Activated gamma-delta T cell treated with Interleukin-2 at 50 U/mL for 16 hours (primary cell): ENCODE data around the gene TNIP1.

Experiments
- DNase-seq: peaks from one replicate; pipeline ENCODE4 v3.0.0-alpha.2; 2020

Gene TNIP1

GRCh38 chr5:151038412-151038745 is 42.5 kb downstream of the TNIP1 start:
- no peak for DNase-seq

- no peak for DNase-seq
Measured at GRCh38 chr5:151037561-151038411, 43.0 kb downstream of the TNIP1 start.

DNA sequence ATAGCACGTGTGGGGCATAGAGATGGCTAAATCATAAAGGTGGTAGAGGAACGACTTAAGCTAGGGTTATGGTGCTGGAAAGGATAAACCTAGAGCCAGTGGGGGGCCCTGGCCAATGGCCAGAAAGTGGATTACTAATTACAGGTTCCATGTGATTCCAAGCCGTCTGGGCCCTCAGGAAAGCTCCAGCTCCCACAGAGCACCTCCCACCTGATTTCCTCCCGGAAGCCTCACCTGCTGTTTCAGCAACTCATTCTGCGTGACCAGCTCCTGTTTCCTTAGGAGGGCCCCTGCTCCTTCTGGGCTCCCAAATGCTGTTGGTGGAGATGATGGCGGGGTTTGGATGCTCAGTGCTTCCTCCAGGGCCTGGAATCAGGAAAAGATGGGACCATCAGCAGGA is 44.3 kb downstream of the TNIP1 start:
- DNase-seq: no peak

- DNase-seq: no peak
Measured at GRCh38 chr5:151034422-151035379, 46.1 kb downstream of the TNIP1 start.

- no peak for DNase-seq
Measured at GRCh38 chr5:151033217-151033934, 47.5 kb downstream of the TNIP1 start.

DNA sequence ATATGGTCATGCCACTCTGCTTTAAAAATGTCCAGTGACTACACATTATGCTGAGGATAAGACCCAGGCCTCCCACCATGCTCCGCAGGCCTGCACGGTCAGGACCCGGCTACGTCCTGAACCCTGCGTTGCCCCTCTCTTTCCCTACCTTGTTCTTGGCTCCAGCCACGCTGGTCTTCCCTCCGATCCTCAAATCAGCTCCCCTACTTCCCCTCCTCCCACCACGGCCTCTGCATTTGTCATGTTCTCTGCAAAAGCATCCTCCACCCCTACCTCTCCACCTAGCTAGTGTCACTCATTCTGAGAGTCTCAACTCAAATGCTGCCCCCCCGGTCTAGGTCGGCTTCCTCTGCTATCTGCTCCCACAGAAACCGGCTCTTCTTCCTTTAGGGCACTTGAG is 49.3 kb downstream of the TNIP1 start:
- DNase-seq: no peak

GRCh38 chr5:151030379-151030778 is 50.5 kb downstream of the TNIP1 start:
- DNase-seq: no peak

GRCh38 chr5:151030056-151030336 is 50.8 kb downstream of the TNIP1 start:
- DNase-seq: no peak

DNA sequence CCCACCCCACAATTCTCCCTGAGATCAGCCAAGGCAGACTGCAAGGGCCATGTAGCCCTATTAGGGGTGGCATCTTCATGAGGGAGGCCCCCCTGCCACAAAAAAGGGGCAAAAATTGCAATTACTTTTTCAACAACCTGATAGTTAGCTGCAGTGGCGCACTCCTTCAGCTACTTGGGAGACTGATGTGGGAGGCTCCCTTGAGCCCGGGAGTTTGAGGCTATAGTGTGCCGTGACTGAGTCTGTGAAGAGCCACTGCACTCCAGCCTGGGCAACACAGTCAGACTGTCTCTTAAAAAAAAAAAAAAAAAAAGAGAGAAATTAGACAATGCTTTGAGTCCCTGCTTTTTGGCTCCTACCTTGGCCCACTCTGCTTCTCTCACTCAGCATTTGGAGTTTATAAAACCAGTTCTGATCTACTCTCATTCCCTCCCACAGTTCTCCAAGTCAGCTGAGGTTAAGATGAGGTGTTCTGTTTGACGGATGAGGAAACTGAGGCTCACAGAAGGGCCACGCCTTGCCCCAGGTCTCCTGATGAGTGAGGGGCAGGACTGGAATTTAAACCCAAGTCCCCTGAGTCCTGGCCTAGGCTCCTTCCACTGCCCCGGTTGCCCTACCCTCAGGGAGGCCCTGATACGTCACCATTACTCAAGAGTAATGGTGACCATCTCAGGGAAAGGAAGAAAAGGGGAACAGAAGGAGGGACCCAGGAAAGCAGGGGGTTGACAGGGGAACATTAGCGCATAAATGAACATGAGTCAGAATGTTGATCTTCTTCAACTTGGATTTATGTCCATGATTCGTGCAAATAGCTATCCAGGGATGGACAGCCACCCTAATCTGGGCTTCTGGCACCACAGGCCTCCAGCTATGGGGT is 51.4 kb downstream of the TNIP1 start:
- DNase-seq: no peak

DNA sequence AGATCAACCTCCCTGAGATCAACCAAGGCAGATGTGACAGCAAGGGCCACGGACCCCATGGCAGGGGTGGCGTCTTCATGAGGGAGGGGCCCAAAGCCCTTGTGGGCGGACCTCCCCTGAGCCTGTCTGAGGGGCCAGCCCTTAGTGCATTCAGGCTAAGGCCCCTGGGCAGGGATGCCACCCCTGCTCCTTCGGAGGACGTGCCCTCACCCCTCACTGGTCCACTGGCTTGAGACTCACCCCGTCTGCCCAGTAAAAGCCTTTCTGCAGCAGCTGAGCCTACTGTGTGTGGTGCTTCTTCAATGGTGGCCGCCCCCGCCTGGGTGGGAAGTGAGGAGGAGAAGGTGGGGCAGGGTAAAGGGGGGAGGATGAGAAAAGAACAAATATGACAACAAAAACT is 52.1 kb downstream of the TNIP1 start:
- no peak for DNase-seq

DNA sequence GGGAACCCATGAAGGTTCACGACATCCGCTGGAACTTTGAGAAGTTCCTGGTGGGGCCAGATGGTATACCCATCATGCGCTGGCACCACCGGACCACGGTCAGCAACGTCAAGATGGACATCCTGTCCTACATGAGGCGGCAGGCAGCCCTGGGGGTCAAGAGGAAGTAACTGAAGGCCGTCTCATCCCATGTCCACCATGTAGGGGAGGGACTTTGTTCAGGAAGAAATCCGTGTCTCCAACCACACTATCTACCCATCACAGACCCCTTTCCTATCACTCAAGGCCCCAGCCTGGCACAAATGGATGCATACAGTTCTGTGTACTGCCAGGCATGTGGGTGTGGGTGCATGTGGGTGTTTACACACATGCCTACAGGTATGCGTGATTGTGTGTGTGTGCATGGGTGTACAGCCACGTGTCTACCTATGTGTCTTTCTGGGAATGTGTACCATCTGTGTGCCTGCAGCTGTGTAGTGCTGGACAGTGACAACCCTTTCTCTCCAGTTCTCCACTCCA is 52.8 kb downstream of the TNIP1 start:
- DNase-seq: no peak

- DNase-seq: no peak
Measured at GRCh38 chr5:151026679-151027078, 54.2 kb downstream of the TNIP1 start.

DNA sequence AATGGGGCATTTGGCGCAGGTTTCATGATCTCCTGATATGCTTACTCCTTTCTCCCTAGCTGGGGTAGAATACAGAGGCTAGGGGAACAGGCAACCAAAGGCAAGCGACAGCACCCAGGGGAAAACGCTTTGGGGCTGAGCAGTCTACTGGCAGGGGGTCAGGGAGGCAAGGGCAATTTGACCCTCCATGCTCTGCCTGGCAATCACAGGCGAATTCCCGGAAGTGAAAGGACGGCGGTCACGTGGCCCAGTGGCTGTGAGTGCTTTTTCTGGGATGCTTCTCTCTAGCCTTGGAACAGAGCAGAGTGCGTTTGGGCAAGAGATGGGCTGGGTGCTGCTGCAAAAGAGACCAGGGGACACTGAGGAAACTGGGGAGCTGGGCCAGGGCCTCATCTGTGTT is 54.7 kb downstream of the TNIP1 start:
- no peak for DNase-seq

GRCh38 chr5:151025250-151025606 is 55.6 kb downstream of the TNIP1 start:
- no peak for DNase-seq

DNA sequence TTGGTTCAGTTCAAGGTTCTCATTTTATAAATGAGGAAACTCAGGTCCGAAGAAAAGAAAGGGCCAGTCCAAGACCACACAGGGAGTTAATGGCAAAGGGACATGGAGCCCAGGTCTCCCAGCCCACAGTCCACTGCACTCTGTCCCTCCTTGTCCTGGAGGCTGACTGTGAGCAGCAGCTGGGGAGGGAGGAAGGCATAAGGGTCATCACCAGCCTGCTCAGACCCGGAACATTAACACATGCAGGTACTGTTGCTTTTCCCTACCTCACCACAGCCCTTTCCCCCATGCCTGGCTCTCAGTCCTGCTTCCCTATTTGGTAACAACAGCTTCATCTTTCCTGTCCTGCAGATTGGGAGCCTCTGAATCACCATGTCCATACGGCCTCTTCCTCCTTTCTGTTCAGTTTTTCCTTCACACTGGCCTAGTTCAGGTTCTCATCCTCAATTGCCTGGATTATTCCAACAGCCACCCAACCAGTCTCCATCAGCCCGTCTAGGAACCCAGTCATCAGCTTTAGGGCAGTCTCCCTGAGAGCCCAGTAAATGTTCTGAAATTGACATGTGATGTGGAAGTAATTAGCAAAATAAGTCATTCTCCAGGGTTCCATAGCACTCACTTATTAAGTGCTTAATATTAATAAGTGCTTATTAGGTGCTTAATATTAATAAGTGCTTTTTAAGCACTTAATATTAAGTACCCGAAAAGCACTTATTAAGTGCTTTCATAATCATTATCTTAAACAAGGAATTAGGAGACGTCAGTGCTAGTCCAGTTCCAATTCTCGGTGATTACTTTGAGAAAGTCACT is 56.2 kb downstream of the TNIP1 start:
- no peak for DNase-seq

DNA sequence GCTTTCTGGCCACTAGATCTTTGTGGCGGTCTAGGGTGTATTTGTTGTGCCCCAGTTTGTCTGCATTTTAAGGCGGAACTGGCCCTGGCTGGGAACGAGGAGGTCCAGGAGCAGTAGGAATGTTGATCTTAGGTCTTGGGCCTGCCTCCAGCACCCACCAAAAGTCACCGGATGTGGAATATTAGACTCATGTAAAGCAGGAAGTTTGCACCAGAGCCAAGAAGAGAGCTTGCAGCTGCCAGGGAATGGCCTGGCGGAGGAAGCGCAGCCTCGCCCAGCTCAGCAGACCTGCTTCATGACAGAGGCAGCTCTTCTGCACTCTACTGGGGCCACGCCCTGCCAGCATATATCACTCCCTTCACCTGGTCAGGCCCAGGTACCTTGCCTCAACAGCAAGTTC is 57.2 kb downstream of the TNIP1 start:
- DNase-seq: no peak

DNA sequence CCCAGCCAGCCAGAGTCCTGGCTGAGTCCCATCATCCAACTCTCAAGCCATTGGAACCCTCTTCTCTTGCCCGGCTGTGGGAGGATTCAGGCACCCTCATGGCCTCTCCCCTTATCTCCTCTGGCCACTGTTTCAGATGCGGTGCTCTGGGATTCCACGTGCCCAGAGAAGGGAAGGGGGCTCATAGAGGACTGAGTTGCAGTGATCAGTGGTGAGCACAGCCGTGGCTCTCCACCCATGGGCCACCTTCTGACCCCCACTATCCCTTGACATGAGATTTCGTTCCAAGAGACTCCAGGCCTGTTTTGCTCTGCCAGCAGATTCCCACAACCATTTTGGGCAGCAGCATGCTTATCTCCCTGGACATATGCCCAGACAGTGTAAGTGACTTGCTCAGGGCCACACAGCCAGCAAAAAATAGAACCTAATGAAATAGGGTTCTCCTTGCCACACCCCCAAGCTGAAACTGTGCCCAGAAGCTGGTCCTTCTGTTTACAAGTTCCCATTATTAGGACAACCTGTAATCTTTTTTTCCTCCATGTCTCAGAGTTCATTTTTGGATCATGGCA is 57.7 kb downstream of the TNIP1 start:
- DNase-seq: no peak

DNA sequence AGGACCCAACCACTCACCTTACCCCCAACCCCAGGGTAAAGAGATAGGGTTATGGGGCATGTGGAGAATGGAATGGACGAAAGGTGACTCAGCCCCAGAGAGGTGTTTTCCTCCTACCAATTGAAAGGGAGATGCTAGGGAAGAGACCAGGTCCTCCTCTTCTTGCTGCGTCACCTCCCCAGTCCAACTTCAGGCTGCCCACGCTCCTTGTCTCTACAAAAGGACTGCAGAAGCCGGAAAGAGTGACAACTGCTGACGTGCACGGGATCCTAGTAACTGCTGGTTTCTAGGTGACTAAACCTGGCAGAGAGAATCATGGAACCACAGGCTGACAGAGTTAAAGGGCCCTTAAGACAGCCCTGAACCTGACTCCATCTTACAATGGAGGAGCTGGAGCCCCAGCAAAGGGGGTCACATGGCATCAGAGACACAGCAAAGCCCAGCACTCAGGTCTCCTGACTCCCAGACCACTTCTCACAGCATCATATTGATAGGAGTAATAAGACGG is 58.3 kb downstream of the TNIP1 start:
- no peak for DNase-seq

DNA sequence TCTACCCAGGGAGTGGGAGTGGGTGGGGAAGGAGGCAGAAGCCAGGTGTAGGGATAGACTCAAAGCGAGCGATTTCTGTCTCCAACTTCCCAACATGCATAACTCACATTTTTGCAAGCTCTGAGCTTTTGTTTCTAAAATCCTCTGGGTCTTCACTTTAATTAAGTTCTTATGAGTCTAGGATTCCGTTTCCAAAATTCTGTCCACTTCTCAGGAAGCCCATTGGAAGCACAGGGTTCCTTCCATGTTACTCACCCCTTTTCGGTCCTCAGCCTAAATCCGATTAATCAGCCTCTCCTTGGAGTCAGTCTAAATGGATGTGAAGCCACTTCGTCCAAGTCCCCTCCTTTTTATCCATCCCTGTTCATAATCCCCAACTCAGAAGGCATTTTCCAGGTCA is 59.1 kb downstream of the TNIP1 start:
- no peak for DNase-seq

DNA sequence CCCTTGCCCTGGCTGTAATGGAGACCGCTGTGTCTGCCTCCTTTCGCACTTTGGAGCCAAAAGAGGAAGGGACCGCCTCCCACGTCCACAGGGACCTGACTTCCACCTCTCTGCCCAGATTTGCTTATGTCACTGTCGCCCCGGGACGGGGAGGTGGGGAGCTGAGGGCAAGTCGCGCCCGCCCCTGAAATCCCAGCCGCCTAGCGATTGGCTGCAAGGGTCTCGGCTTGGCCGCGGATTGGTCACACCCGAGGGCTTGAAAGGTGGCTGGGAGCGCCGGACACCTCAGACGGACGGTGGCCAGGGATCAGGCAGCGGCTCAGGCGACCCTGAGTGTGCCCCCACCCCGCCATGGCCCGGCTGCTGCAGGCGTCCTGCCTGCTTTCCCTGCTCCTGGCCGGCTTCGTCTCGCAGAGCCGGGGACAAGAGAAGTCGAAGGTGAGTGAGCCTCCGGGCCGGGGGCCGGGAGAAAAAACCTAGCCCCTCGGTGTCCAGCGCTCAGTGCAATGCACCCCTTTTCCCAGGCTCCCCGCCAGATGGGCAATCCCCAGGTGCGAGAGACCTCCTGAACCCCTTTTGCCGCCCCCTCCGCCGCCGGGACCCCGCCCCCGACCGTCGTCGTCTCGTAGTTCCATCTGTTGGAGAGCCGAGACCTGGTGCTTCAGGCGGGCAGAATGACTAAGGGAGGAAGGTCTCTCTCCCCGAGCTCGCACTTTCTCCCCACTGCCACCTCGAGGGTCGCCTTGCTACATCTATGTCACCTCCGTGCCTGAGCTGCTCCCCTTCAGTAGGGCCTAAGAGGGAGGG is 60.3 kb downstream of the TNIP1 start, which contains the start of gene GPX3:
Gene GPX3 (plus strand): TSS at position 288 of the 807 bp plus-strand sequence. CDS start 64 bp downstream, at position 352.
- DNase-seq: peak; percentile 22
